ENCODE measurements around the gene SGF29. TPM values are rescaled to one million over a fixed set of nuclear protein-coding genes. Genes with fewer than 3 reads are reported as not detected.

SGF29 gene
- total and polyA plus RNA-seq, 2 experiments from 2014 or later: 10.0 to 17.6 TPM

DNA sequence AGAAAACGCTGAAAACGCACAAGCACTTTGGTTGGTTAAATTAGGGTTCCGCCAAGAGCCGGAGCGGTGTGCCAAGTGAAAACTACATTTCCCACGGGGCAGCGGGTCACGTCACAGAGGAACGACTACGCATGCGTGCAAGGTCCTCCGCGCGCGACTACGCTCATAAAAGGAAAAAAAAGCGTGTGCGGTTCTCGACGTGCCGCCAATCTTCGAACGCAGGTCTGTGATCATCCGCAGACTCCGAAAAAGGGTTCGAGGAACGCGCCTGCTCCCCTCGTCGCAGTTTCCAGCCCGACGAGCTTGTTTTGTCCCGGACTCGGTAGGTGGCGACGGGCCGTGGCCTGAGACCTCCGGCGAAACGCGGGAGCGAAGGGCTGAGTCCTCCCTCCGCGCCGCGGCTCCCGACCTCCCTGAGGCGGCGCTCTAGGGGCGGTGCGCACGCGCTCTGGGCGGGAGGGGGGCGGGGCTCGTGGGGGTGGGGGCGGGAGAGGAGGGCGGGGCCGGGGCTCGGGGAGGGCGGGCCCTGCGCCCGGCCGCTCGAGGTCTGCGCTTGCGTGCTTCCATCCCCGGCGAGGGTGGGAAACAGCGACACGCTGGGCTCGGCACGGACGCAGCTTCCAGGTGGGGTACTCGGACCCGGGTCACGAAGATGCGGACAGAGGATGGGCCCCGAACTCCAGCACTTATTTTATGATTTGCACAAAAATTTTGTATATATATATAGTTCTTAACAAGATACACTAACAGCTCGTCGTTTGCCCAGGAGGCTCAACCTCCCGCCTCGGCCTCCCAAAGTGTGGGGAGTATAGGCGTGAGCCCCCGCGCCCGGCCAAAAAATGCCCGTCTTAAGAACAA is at the start of gene SGF29 (continued):
- no peak for TF ChIP-seq JUNB (IDR thresholded peaks at IDR 0.05; ENCODE audit: unreplicated experiment)

GRCh38 chr16:28504707-28505404 is 48.9 kb upstream of the SGF29 start:
- Histone ChIP-seq H3F3A (replicated peaks; ENCODE audit: low read depth) (no peaks in the 10 kb centered on the region), H4K20me1 (replicated peaks; ENCODE audit: insufficient read depth) (no peaks in the 10 kb centered on the region), H3K4me3 (no peak overlapping the region), H3K4me1 (ENCODE audit: insufficient read depth) (no peaks in the 10 kb centered on the region), H3K9me2 (ENCODE audit: insufficient read depth) (peaks cover 6% of the 10 kb centered on the region; the same call in 1 of the 2 replicates), H3K27me3 (ENCODE audit: insufficient read depth) (no peaks in the 10 kb centered on the region), H3K27ac (ENCODE audit: low read depth) (no peak overlapping the region), H2AFZ (no peak overlapping the region), H3K79me2 (replicated peaks; ENCODE audit: insufficient read depth) (no peaks in the 10 kb centered on the region), H3K36me3 (ENCODE audit: insufficient read depth) (no peaks in the 10 kb centered on the region), H3K4me2 (no peak overlapping the region)
- H3K4me3 Mint-ChIP-seq: no peak overlapping the region
- ATAC-seq: no peak
- H3K9me3 Mint-ChIP-seq: no peaks in the 10 kb centered on the region
- no peaks in the 10 kb centered on the region for H3K4me1 Mint-ChIP-seq
- no peak for DNase-seq (ENCODE audit: low spot score)
- H3K27ac Mint-ChIP-seq: no peak overlapping the region
- no peaks in the 10 kb centered on the region for H3K36me3 Mint-ChIP-seq (ENCODE audit: low read depth)
- H3K27me3 Mint-ChIP-seq (ENCODE audit: insufficient read depth, low read depth, poor library complexity): peaks cover 23% of the 10 kb centered on the region
- TF ChIP-seq EZH2phosphoT487 (IDR thresholded peaks at IDR 0.05; ENCODE audit: unreplicated experiment): no peak
- no peak for TF ChIP-seq JUNB (IDR thresholded peaks at IDR 0.05; ENCODE audit: unreplicated experiment)
- no peak for TF ChIP-seq NANOG (IDR thresholded peaks at IDR 0.05; ENCODE audit: borderline replicate concordance)
- no peak for TF ChIP-seq CREB1 (CRISPR knock-in tag; IDR thresholded peaks at IDR 0.05; ENCODE audit: low read depth)
- TF ChIP-seq ZNF331 (CRISPR knock-in tag; IDR thresholded peaks at IDR 0.05; ENCODE audit: low read depth): no peak
- no peak for TF ChIP-seq ZNF114 (CRISPR knock-in tag; IDR thresholded peaks at IDR 0.05)
- no peak for TF ChIP-seq EZH2 (IDR thresholded peaks at IDR 0.05; ENCODE audit: low read depth, unreplicated experiment)
- TF ChIP-seq, protein P1, sequence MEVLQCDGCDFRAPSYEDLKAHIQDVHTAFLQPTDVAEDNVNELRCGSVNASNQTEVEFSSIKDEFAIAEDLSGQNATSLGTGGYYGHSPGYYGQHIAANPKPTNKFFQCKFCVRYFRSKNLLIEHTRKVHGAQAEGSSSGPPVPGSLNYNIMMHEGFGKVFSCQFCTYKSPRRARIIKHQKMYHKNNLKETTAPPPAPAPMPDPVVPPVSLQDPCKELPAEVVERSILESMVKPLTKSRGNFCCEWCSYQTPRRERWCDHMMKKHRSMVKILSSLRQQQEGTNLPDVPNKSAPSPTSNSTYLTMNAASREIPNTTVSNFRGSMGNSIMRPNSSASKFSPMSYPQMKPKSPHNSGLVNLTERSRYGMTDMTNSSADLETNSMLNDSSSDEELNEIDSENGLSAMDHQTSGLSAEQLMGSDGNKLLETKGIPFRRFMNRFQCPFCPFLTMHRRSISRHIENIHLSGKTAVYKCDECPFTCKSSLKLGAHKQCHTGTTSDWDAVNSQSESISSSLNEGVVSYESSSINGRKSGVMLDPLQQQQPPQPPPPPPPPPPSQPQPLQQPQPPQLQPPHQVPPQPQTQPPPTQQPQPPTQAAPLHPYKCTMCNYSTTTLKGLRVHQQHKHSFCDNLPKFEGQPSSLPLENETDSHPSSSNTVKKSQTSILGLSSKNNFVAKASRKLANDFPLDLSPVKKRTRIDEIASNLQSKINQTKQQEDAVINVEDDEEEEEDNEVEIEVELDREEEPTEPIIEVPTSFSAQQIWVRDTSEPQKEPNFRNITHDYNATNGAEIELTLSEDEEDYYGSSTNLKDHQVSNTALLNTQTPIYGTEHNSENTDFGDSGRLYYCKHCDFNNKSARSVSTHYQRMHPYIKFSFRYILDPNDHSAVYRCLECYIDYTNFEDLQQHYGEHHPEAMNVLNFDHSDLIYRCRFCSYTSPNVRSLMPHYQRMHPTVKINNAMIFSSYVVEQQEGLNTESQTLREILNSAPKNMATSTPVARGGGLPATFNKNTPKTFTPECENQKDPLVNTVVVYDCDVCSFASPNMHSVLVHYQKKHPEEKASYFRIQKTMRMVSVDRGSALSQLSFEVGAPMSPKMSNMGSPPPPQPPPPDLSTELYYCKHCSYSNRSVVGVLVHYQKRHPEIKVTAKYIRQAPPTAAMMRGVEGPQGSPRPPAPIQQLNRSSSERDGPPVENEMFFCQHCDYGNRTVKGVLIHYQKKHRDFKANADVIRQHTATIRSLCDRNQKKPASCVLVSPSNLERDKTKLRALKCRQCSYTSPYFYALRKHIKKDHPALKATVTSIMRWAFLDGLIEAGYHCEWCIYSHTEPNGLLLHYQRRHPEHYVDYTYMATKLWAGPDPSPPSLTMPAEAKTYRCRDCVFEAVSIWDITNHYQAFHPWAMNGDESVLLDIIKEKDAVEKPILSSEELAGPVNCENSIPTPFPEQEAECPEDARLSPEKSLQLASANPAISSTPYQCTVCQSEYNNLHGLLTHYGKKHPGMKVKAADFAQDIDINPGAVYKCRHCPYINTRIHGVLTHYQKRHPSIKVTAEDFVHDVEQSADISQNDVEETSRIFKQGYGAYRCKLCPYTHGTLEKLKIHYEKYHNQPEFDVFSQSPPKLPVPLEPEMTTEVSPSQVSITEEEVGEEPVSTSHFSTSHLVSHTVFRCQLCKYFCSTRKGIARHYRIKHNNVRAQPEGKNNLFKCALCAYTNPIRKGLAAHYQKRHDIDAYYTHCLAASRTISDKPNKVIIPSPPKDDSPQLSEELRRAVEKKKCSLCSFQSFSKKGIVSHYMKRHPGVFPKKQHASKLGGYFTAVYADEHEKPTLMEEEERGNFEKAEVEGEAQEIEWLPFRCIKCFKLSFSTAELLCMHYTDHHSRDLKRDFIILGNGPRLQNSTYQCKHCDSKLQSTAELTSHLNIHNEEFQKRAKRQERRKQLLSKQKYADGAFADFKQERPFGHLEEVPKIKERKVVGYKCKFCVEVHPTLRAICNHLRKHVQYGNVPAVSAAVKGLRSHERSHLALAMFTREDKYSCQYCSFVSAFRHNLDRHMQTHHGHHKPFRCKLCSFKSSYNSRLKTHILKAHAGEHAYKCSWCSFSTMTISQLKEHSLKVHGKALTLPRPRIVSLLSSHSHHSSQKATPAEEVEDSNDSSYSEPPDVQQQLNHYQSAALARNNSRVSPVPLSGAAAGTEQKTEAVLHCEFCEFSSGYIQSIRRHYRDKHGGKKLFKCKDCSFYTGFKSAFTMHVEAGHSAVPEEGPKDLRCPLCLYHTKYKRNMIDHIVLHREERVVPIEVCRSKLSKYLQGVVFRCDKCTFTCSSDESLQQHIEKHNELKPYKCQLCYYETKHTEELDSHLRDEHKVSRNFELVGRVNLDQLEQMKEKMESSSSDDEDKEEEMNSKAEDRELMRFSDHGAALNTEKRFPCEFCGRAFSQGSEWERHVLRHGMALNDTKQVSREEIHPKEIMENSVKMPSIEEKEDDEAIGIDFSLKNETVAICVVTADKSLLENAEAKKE (CRISPR knock-in tag; IDR thresholded peaks at IDR 0.05): no peak
- TF ChIP-seq, protein P2, sequence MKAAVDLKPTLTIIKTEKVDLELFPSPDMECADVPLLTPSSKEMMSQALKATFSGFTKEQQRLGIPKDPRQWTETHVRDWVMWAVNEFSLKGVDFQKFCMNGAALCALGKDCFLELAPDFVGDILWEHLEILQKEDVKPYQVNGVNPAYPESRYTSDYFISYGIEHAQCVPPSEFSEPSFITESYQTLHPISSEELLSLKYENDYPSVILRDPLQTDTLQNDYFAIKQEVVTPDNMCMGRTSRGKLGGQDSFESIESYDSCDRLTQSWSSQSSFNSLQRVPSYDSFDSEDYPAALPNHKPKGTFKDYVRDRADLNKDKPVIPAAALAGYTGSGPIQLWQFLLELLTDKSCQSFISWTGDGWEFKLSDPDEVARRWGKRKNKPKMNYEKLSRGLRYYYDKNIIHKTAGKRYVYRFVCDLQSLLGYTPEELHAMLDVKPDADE (IDR thresholded peaks at IDR 0.05): no peak
- TF ChIP-seq, protein P3, sequence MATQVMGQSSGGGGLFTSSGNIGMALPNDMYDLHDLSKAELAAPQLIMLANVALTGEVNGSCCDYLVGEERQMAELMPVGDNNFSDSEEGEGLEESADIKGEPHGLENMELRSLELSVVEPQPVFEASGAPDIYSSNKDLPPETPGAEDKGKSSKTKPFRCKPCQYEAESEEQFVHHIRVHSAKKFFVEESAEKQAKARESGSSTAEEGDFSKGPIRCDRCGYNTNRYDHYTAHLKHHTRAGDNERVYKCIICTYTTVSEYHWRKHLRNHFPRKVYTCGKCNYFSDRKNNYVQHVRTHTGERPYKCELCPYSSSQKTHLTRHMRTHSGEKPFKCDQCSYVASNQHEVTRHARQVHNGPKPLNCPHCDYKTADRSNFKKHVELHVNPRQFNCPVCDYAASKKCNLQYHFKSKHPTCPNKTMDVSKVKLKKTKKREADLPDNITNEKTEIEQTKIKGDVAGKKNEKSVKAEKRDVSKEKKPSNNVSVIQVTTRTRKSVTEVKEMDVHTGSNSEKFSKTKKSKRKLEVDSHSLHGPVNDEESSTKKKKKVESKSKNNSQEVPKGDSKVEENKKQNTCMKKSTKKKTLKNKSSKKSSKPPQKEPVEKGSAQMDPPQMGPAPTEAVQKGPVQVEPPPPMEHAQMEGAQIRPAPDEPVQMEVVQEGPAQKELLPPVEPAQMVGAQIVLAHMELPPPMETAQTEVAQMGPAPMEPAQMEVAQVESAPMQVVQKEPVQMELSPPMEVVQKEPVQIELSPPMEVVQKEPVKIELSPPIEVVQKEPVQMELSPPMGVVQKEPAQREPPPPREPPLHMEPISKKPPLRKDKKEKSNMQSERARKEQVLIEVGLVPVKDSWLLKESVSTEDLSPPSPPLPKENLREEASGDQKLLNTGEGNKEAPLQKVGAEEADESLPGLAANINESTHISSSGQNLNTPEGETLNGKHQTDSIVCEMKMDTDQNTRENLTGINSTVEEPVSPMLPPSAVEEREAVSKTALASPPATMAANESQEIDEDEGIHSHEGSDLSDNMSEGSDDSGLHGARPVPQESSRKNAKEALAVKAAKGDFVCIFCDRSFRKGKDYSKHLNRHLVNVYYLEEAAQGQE (IDR thresholded peaks at IDR 0.05; ENCODE audit: unreplicated experiment): no peak
- no peak for TF ChIP-seq POLR2AphosphoS5 (IDR thresholded peaks at IDR 0.05; ENCODE audit: low read depth)
- no peak for TF ChIP-seq STAT1 (IDR thresholded peaks at IDR 0.05; ENCODE audit: unreplicated experiment)

All from GM23338 (cell line).